Activated T-cell treated with anti-CD3 and anti-CD28 coated beads, Interleukin-2, amount 50 U/mL, for 24 hours (primary cell): Measurements from ENCODE around the gene LAMA1.
"Not testable (repeated sequence)": the region's sequence is repeated elsewhere in the genome, so short reads cannot be mapped to it uniquely, and the experiment has no call there.

Experiments
- DNase-seq: peaks from one replicate; pipeline ENCODE4 v3.0.0-alpha.2; 2020
- H3K27ac Mint-ChIP-seq: 2 replicates; pipeline ENCODE4 v1.8.0; 2020; ENCODE audit warnings: mild to moderate bottlenecking, mixed read lengths
- H3K27me3 Mint-ChIP-seq: 2 replicates; pipeline ENCODE4 v1.8.0; 2020; ENCODE audit warnings: mixed read lengths
- H3K36me3 Mint-ChIP-seq: 2 replicates; pipeline ENCODE4 v1.8.0; 2020; ENCODE audit warnings: low read depth, mixed read lengths
- H3K4me1 Mint-ChIP-seq: 2 replicates; pipeline ENCODE4 v1.8.0; 2020; ENCODE audit warnings: low read depth, mixed read lengths
- H3K4me3 Mint-ChIP-seq: 2 replicates; pipeline ENCODE4 v1.8.0; 2020; ENCODE audit warnings: mild to moderate bottlenecking, moderate library complexity, mixed read lengths
- H3K9me3 Mint-ChIP-seq: 2 replicates; pipeline ENCODE4 v1.8.0; 2020; ENCODE audit warnings: mixed read lengths

Gene LAMA1

GRCh38 chr18:7117390-7118355 lies at the start of gene LAMA1:
Gene LAMA1, minus strand, starts transcription at chr18:7117797. Its CDS starts 77 bp downstream, at chr18:7117720.
- Mint-ChIP-seq H3K4me1 (peaks cover 11% of the 10 kb centered on the region), H3K9me3 (no peaks in the 10 kb centered on the region), H3K4me3 (no peak within 1 kb of the TSS), H3K27ac (no peak within 1 kb of the TSS), H3K36me3 (no peaks in the 10 kb centered on the region), H3K27me3 (peaks cover 48% of the 10 kb centered on the region)
- DNase-seq = no peak

- no peak overlapping the region for H3K4me3 Mint-ChIP-seq
- DNase-seq = no peak
- H3K27ac Mint-ChIP-seq = no peak overlapping the region
- no peaks in the 10 kb centered on the region for H3K36me3 Mint-ChIP-seq
- no peaks in the 10 kb centered on the region for H3K27me3 Mint-ChIP-seq
- H3K4me1 Mint-ChIP-seq = no peaks in the 10 kb centered on the region
- no peaks in the 10 kb centered on the region for H3K9me3 Mint-ChIP-seq
Observed at GRCh38 chr18:7165846-7166393, 48.3 kb upstream of the LAMA1 start.

- no peak for DNase-seq
- no peaks in the 10 kb centered on the region for H3K36me3 Mint-ChIP-seq
- no peaks in the 10 kb centered on the region for H3K27me3 Mint-ChIP-seq
- no peaks in the 10 kb centered on the region for H3K4me1 Mint-ChIP-seq
- H3K9me3 Mint-ChIP-seq = no peaks in the 10 kb centered on the region
- no peak overlapping the region for H3K27ac Mint-ChIP-seq
- no peak overlapping the region for H3K4me3 Mint-ChIP-seq
Observed at GRCh38 chr18:7164323-7165004, 46.9 kb upstream of the LAMA1 start.

- Mint-ChIP-seq H3K9me3 (peaks cover 7% of the 10 kb centered on the region), H3K36me3 (no peaks in the 10 kb centered on the region), H3K27ac (no peak overlapping the region), H3K4me3 (no peak overlapping the region), H3K27me3 (no peaks in the 10 kb centered on the region), H3K4me1 (no peaks in the 10 kb centered on the region)
- DNase-seq = no peak
Observed at GRCh38 chr18:7158216-7158615, 40.6 kb upstream of the LAMA1 start.

DNA sequence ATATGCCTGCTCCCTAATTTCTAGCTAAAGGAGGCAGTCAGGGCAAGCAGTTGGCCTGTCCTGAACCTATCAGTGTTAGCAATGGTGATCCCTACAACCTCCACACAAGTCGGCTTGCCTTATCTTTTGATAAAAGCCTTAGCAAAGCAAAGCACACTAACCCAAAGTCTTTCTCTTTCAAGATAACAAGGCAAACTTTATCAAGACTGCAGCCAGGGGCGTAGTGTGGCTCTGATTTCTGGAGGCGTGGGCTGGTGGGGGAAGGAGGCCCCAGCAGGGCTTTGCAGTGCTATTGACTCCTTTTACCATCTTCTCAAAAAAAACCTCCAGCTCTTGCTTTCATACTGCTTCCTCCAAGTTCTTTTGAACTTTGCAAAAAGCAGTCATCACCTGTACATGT lies 40.2 kb upstream of the LAMA1 start:
- no peak for DNase-seq
- no peak overlapping the region for H3K4me3 Mint-ChIP-seq
- H3K4me1 Mint-ChIP-seq = no peaks in the 10 kb centered on the region
- H3K36me3 Mint-ChIP-seq = no peaks in the 10 kb centered on the region
- H3K27ac Mint-ChIP-seq = no peak overlapping the region
- peaks cover 7% of the 10 kb centered on the region for H3K9me3 Mint-ChIP-seq
- H3K27me3 Mint-ChIP-seq = no peaks in the 10 kb centered on the region

DNA sequence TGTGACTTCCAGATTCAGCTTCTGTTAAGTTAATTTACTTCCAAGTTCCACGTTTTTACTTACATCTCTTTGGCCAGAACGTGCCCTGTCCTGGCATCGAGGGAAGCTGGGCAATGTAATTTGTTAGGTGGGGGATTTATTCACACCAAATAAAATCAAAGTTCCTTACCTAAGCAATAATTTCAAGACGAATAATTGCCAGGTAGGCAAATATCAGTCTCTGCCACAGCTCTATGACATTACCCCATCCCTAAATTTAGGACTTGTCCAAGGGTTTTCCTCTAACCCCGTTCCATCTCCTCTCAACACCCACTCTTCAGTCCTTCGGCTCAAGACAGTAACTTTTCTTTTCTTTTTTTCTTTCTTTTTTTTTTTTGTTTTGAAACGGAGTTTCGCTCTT lies 38.3 kb upstream of the LAMA1 start:
- no peak overlapping the region for H3K27ac Mint-ChIP-seq
- H3K4me1 Mint-ChIP-seq = no peaks in the 10 kb centered on the region
- H3K4me3 Mint-ChIP-seq = no peak overlapping the region
- no peak for DNase-seq
- no peaks in the 10 kb centered on the region for H3K27me3 Mint-ChIP-seq
- H3K9me3 Mint-ChIP-seq = peaks cover 7% of the 10 kb centered on the region
- H3K36me3 Mint-ChIP-seq = no peaks in the 10 kb centered on the region

GRCh38 chr18:7155092-7155491 lies 37.5 kb upstream of the LAMA1 start:
- peaks cover 7% of the 10 kb centered on the region for H3K9me3 Mint-ChIP-seq

DNA sequence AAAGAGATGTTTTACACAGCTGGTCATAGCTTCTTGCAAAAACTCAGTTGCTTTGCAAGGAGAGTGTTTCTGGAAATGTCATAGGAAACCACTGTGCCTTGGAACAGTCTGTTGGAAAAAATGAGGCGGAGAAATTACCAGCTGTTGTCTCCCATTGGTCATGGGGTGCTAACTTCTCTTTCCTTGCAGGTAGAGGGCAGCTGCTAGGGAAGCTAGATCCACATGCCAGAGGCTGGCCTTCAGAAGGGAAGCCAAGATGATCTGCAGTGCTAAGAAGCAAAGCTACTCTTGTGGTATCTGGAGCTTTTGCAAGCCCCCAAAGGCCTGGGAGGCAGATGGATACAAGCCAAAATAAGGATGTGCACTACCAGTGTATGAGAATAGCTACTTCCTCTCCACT lies 34.8 kb upstream of the LAMA1 start:
- no peaks in the 10 kb centered on the region for H3K36me3 Mint-ChIP-seq
- H3K9me3 Mint-ChIP-seq = peaks cover 7% of the 10 kb centered on the region
- DNase-seq = no peak
- no peak overlapping the region for H3K4me3 Mint-ChIP-seq
- no peaks in the 10 kb centered on the region for H3K27me3 Mint-ChIP-seq
- H3K4me1 Mint-ChIP-seq = no peaks in the 10 kb centered on the region
- no peak overlapping the region for H3K27ac Mint-ChIP-seq

More at GRCh38 chr18:7155092-7155491, 37.5 kb upstream of the LAMA1 start:
- no peaks in the 10 kb centered on the region for H3K27me3 Mint-ChIP-seq
- no peak for DNase-seq
- no peaks in the 10 kb centered on the region for H3K4me1 Mint-ChIP-seq
- no peaks in the 10 kb centered on the region for H3K36me3 Mint-ChIP-seq
- H3K27ac Mint-ChIP-seq = no peak overlapping the region
- H3K4me3 Mint-ChIP-seq = no peak overlapping the region

DNA sequence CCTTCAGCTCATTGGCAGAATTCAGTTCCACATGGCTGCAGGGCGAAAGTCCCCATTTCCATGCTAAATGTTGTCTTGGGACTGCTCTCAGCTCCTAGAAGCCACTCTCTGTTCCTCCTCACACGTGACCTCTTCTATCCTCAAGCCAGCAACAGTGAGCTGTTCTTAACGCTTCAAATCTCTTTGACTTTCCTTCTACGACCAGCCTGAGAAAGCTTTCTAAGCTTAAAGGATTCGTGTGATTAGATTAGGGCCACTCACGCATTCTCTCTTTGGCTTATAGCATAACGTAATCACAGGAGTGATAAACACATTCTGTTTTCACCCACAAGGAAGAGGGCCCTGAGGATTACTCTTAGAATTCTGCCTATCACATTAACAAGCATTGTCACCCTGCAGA lies 29.8 kb upstream of the LAMA1 start:
- Mint-ChIP-seq H3K36me3 (no peaks in the 10 kb centered on the region), H3K27ac (no peak overlapping the region), H3K4me3 (no peak overlapping the region), H3K4me1 (no peaks in the 10 kb centered on the region), H3K9me3 (no peaks in the 10 kb centered on the region), H3K27me3 (no peaks in the 10 kb centered on the region)
- DNase-seq = no peak

DNA sequence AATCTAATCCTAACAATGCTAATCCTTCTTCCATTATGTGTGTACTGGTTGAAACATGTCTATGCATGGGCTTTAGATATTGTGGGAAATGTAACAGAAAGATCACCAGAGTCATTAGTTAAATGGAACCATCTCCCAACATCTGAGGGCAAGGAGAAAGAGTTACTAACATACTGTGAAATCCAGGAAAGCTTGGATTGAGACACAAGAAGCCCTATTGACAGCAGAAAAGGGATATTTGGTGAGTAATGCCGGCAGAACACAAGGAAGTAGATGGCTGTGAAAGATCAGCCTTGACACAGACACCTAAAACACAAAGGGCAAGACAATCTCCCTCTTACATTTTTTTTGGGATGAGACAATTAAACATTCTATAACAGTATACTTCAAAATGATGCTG lies 28.5 kb upstream of the LAMA1 start:
- H3K4me3 Mint-ChIP-seq = no peak overlapping the region
- DNase-seq = no peak
- no peaks in the 10 kb centered on the region for H3K36me3 Mint-ChIP-seq
- H3K4me1 Mint-ChIP-seq = no peaks in the 10 kb centered on the region
- no peaks in the 10 kb centered on the region for H3K27me3 Mint-ChIP-seq
- no peaks in the 10 kb centered on the region for H3K9me3 Mint-ChIP-seq
- H3K27ac Mint-ChIP-seq = no peak overlapping the region

GRCh38 chr18:7144921-7145320 lies 27.3 kb upstream of the LAMA1 start:
- H3K4me3 Mint-ChIP-seq, H3K27me3 Mint-ChIP-seq: not testable (repeated sequence)

DNA sequence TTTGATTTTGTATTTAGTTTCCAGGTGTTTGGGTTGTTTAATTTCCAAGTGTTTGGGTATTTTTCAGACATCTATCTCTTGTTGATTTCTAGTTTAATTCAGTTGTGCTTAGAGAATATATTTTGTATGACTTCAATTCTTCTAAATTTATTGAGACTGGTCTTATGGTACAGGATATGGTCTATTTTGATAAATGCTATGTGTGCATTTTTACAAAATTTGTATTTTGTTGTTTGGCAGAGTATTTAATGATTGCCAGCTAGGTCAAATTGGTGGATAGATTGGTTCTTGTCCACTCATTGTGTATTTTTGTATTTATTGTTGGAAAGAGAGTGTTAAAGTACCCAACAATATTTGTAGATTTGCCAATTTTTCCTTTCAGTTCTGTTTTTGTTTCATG lies 23.7 kb upstream of the LAMA1 start:
- H3K27ac Mint-ChIP-seq = no peak overlapping the region
- H3K27me3 Mint-ChIP-seq = no peaks in the 10 kb centered on the region
- H3K9me3 Mint-ChIP-seq = peaks cover 5% of the 10 kb centered on the region
- DNase-seq = no peak
- no peaks in the 10 kb centered on the region for H3K4me1 Mint-ChIP-seq
- H3K36me3 Mint-ChIP-seq = no peaks in the 10 kb centered on the region
- no peak overlapping the region for H3K4me3 Mint-ChIP-seq

More at GRCh38 chr18:7144921-7145320, 27.3 kb upstream of the LAMA1 start:
- not testable (repeated sequence) for H3K9me3 Mint-ChIP-seq, H3K36me3 Mint-ChIP-seq, H3K27ac Mint-ChIP-seq, DNase-seq, H3K4me1 Mint-ChIP-seq

DNA sequence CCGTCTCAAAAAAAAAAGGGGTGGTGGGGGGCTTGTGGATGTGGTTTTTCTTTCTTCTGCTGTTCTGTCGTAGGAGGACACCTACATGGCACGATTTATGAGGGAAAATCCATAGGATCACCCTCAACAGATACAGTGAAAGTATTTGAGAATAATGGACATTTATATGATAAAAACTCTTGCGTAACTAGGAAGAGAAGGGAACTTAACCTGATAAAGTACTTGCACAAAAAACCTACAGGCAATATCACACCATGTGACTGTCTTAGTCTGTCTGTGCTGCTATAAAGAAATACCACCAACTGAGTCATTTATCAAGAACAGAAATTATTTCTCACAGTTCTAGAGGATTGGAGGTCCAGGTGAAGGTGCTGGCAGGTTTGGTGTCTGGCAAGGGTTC lies 21.8 kb upstream of the LAMA1 start:
- peaks cover 5% of the 10 kb centered on the region for H3K9me3 Mint-ChIP-seq
- H3K4me1 Mint-ChIP-seq = no peaks in the 10 kb centered on the region
- no peak overlapping the region for H3K4me3 Mint-ChIP-seq
- H3K27me3 Mint-ChIP-seq = no peaks in the 10 kb centered on the region
- H3K27ac Mint-ChIP-seq = no peak overlapping the region
- no peaks in the 10 kb centered on the region for H3K36me3 Mint-ChIP-seq
- DNase-seq = no peak

DNA sequence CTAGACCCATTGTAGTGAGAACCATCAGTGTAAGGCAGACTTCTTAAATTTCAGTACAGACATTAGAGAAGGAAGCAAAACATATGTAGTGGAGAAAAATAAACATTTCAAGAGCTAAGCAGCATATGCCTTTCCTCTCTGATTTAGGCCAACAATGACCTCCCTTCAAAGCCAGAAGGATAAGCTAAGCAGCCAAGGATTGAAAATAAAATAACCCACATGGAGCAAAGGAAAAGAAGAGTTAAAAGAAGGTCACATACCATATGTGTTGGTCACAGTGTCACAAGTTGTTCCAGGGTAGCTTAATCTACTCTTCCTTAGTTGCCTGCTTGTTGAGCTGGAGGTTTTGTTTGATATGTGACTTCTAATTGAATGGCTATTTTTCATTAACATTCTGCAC lies 15.6 kb upstream of the LAMA1 start:
- no peak overlapping the region for H3K27ac Mint-ChIP-seq
- H3K9me3 Mint-ChIP-seq = peaks cover 6% of the 10 kb centered on the region
- no peak overlapping the region for H3K4me3 Mint-ChIP-seq
- no peaks in the 10 kb centered on the region for H3K27me3 Mint-ChIP-seq
- DNase-seq = no peak
- no peaks in the 10 kb centered on the region for H3K4me1 Mint-ChIP-seq
- H3K36me3 Mint-ChIP-seq = no peaks in the 10 kb centered on the region
